MM.1S (cell line): ENCODE results near the gene SLC4A1AP.
A peak's percentile ranks its signal among the peaks of the same experiment; 100 is the strongest.

Source experiments
- DNase-seq: peaks from one replicate; pipeline ENCODE4 v3.0.0-alpha.2; 2015
- H2AFZ ChIP-seq: fragments of 300-600 bp; sonication (generic); 2 replicates; pipeline ENCODE4 v1.6.0; 2016; ENCODE audit warnings: antibody characterized with exemption, low read length
- H3F3A ChIP-seq: fragments of 300-600 bp; sonication (generic); 2 replicates; pipeline ENCODE4 v1.6.1; 2016; ENCODE audit warnings: mild to moderate bottlenecking, antibody characterized with exemption, low read length, moderate library complexity, mixed read lengths; ENCODE audit not compliant: insufficient read depth
- H3K27ac ChIP-seq: fragments of 300-600 bp; sonication (generic); 2 replicates; pipeline ENCODE4 v1.5.1; 2016; ENCODE audit warnings: mild to moderate bottlenecking, low read length
- H3K27me3 ChIP-seq: fragments of 300-600 bp; sonication (generic); replicated peaks from 2 replicates; pipeline ENCODE4 v1.6.0; 2016; ENCODE audit warnings: low read length; ENCODE audit not compliant: insufficient read depth
- H3K36me3 ChIP-seq: fragments of 300-600 bp; sonication (generic); replicated peaks from 2 replicates; pipeline ENCODE4 v1.6.1; 2016; ENCODE audit warnings: mild to moderate bottlenecking, low read length, mixed read lengths; ENCODE audit not compliant: insufficient read depth
- H3K4me1 ChIP-seq: fragments of 300-600 bp; sonication (generic); 2 replicates; pipeline ENCODE4 v1.6.1; 2016; ENCODE audit warnings: low read length, mixed read lengths
- H3K4me2 ChIP-seq: fragments of 300-600 bp; sonication (generic); 2 replicates; pipeline ENCODE4 v1.6.0; 2016; ENCODE audit warnings: low read depth, low read length
- H3K4me3 ChIP-seq: fragments of 300-600 bp; sonication (generic); 2 replicates; pipeline ENCODE4 v1.5.1; 2016; ENCODE audit warnings: low read length, mixed read lengths
- H3K79me2 ChIP-seq: fragments of 300-600 bp; sonication (generic); 2 replicates; pipeline ENCODE4 v1.6.1; 2016; ENCODE audit warnings: mixed run types, low read length, mixed read lengths
- H3K9ac ChIP-seq: fragments of 300-600 bp; sonication (generic); 2 replicates; pipeline ENCODE4 v1.6.1; 2016; ENCODE audit warnings: low read length, mixed read lengths
- H3K9me2 ChIP-seq: fragments of 300-600 bp; sonication (generic); replicated peaks from 2 replicates; pipeline ENCODE4 v1.6.1; 2016; ENCODE audit warnings: mild to moderate bottlenecking, low read length, mixed read lengths; ENCODE audit not compliant: insufficient read depth
- H3K9me3 ChIP-seq: fragments of 300-600 bp; sonication (generic); replicated peaks from 2 replicates; pipeline ENCODE4 v1.6.1; 2016; ENCODE audit warnings: mild to moderate bottlenecking, low read length, mixed read lengths; ENCODE audit not compliant: insufficient read depth
- H4K20me1 ChIP-seq: fragments of 300-600 bp; sonication (generic); 2 replicates; pipeline ENCODE4 v1.6.1; 2016; ENCODE audit warnings: mild to moderate bottlenecking, low read length, moderate library complexity, mixed read lengths; ENCODE audit not compliant: insufficient read depth
- CTCF ChIP-seq: fragments of 300-600 bp; sonication (generic); IDR thresholded peaks from 2 replicates; pipeline ENCODE4 v1.5.1; 2016; ENCODE audit warnings: antibody characterized with exemption, low read length, mixed read lengths
- EZH2 ChIP-seq: fragments of 300-600 bp; sonication (generic); optimal IDR thresholded peaks from 2 replicates; pipeline ENCODE3; 2017; ENCODE audit warnings: low read depth, mild to moderate bottlenecking, antibody characterized with exemption, low read length, mixed read lengths
- EZH2phosphoT487 ChIP-seq: fragments of 300-600 bp; sonication (generic); IDR thresholded peaks from 2 replicates; pipeline ENCODE4 v1.6.1; 2018; ENCODE audit warnings: antibody characterized with exemption, low read length

The SLC4A1AP gene

GRCh38 chr2:27730980-27731691, 67.4 kb downstream of the SLC4A1AP start:
- Histone ChIP-seq H4K20me1 (no peaks in the 10 kb centered on the region), H3K27me3 (no peaks in the 10 kb centered on the region), H3K79me2 (no peaks in the 10 kb centered on the region), H3F3A (no peaks in the 10 kb centered on the region), H3K9me3 (no peaks in the 10 kb centered on the region), H3K4me1 (no peaks in the 10 kb centered on the region), H3K9ac (no peak overlapping the region), H2AFZ (no peak overlapping the region), H3K36me3 (no peaks in the 10 kb centered on the region), H3K9me2 (no peaks in the 10 kb centered on the region), H3K27ac (no peak overlapping the region), H3K4me3 (no peak overlapping the region), H3K4me2 (no peak overlapping the region)
- no peak for DNase-seq
- no peak for TF ChIP-seq CTCF
- no peak for TF ChIP-seq EZH2
- no peak for TF ChIP-seq EZH2phosphoT487

GRCh38 chr2:27734305-27734704, 70.6 kb downstream of the SLC4A1AP start:
- no peaks in the 10 kb centered on the region for H3F3A ChIP-seq
- DNase-seq, result no peak
- no peaks in the 10 kb centered on the region for H3K9me3 ChIP-seq
- H3K27me3 ChIP-seq, result no peaks in the 10 kb centered on the region
- no peak overlapping the region for H3K9ac ChIP-seq
- no peaks in the 10 kb centered on the region for H4K20me1 ChIP-seq
- H3K4me2 ChIP-seq, result no peak overlapping the region
- no peak overlapping the region for H2AFZ ChIP-seq
- H3K36me3 ChIP-seq, result no peaks in the 10 kb centered on the region
- no peaks in the 10 kb centered on the region for H3K79me2 ChIP-seq
- H3K27ac ChIP-seq, result no peak overlapping the region
- TF ChIP-seq EZH2phosphoT487, result no peak
- H3K4me3 ChIP-seq, result no peak overlapping the region
- H3K4me1 ChIP-seq, result no peaks in the 10 kb centered on the region
- no peaks in the 10 kb centered on the region for H3K9me2 ChIP-seq

GRCh38 chr2:27735263-27735904, 71.7 kb downstream of the SLC4A1AP start:
- no peak overlapping the region for H3K4me3 ChIP-seq
- peak overlapping the region; percentile 38; the same call in 1 of the 2 replicates for H2AFZ ChIP-seq
- H3K9ac ChIP-seq, result no peak overlapping the region
- H3K4me1 ChIP-seq, result no peaks in the 10 kb centered on the region
- H3F3A ChIP-seq, result no peaks in the 10 kb centered on the region
- no peak for DNase-seq
- TF ChIP-seq EZH2, result no peak
- TF ChIP-seq CTCF, result no peak
- TF ChIP-seq EZH2phosphoT487, result no peak
- H3K36me3 ChIP-seq, result no peaks in the 10 kb centered on the region
- H3K9me2 ChIP-seq, result no peaks in the 10 kb centered on the region
- H3K4me2 ChIP-seq, result peak overlapping the region; percentile 49; the same call in 1 of the 2 replicates
- H3K79me2 ChIP-seq, result no peaks in the 10 kb centered on the region
- no peaks in the 10 kb centered on the region for H3K27me3 ChIP-seq
- H4K20me1 ChIP-seq, result no peaks in the 10 kb centered on the region
- H3K9me3 ChIP-seq, result no peaks in the 10 kb centered on the region
- no peak overlapping the region for H3K27ac ChIP-seq
